Hepatocyte (in vitro differentiated cells): ENCODE measurements around the gene GDF11. TPM values are rescaled to one million over a fixed set of nuclear protein-coding genes. Genes with fewer than 3 reads are reported as not detected.

ENCODE experiments used
- DNase-seq: peaks from one replicate; pipeline ENCODE4 v3.0.0-alpha.2; 2016; ENCODE audit warnings: low spot score
- H2AFZ ChIP-seq: fragments of 200-600 bp; sonication (generic); 2 replicates; pipeline ENCODE4 v1.6.0; 2016; ENCODE audit warnings: antibody characterized with exemption, mild to moderate bottlenecking
- H3K27ac ChIP-seq: fragments of 200-600 bp; sonication (generic); 2 replicates; pipeline ENCODE4 v1.5.1; 2016; ENCODE audit warnings: mild to moderate bottlenecking
- H3K27me3 ChIP-seq: fragments of 200-600 bp; sonication (generic); 2 replicates; pipeline ENCODE4 v1.6.1; 2016
- H3K36me3 ChIP-seq: fragments of 200-600 bp; sonication (generic); replicated peaks from 2 replicates; pipeline ENCODE4 v1.5.1; 2016; ENCODE audit warnings: low read depth; ENCODE audit not compliant: insufficient read depth
- H3K4me1 ChIP-seq: fragments of 200-600 bp; sonication (generic); 2 replicates; pipeline ENCODE4 v1.5.1; 2016; ENCODE audit warnings: mild to moderate bottlenecking, moderate library complexity; ENCODE audit not compliant: insufficient read depth
- H3K4me2 ChIP-seq: fragments of 200-600 bp; sonication (generic); 2 replicates; pipeline ENCODE4 v1.6.0; 2016
- H3K4me3 ChIP-seq: fragments of 200-600 bp; sonication (generic); 2 replicates; pipeline ENCODE4 v1.5.1; 2016; ENCODE audit warnings: mild to moderate bottlenecking
- H3K79me2 ChIP-seq: fragments of 200-600 bp; sonication (generic); 2 replicates; pipeline ENCODE4 v1.6.0; 2017; ENCODE audit warnings: mild to moderate bottlenecking
- H3K9me2 ChIP-seq: fragments of 200-600 bp; sonication (generic); replicated peaks from 2 replicates; pipeline ENCODE4 v1.6.0; 2017; ENCODE audit warnings: mild to moderate bottlenecking; ENCODE audit not compliant: insufficient read depth
- H3K9me3 ChIP-seq: fragments of 200-600 bp; sonication (generic); 2 replicates; pipeline ENCODE4 v1.5.1; 2016; ENCODE audit warnings: low read depth, mild to moderate bottlenecking
- H4K20me1 ChIP-seq: fragments of 200-600 bp; sonication (generic); 2 replicates; pipeline ENCODE4 v1.6.0; 2016; ENCODE audit warnings: mild to moderate bottlenecking; ENCODE audit not compliant: insufficient read depth, poor library complexity, severe bottlenecking
- EZH2 ChIP-seq: fragments of 200-600 bp; sonication (generic); IDR thresholded peaks from 2 replicates; pipeline ENCODE4 v1.6.1; 2016; ENCODE audit warnings: antibody characterized with exemption, mild to moderate bottlenecking, borderline replicate concordance
- EZH2phosphoT487 ChIP-seq: fragments of 200-600 bp; sonication (generic); IDR thresholded peaks from one replicate; pipeline ENCODE4 v1.6.1; 2018; ENCODE audit warnings: antibody characterized with exemption, mild to moderate bottlenecking, low read depth, moderate library complexity; ENCODE audit not compliant: unreplicated experiment, severe bottlenecking
- WGBS: methylation state at CpG from one replicate; pipeline ENCODE4 v1.1.6; 2016; ENCODE audit warnings: low lambda C conversion rate; ENCODE audit errors: missing lambda C conversion rate; 5-methylcytosine and 5-hydroxymethylcytosine counted together
- polyA plus RNA-seq: library from polyadenylated mRNA; unstranded; fragments of >200 nt; fragmentation: Nextera tagmentation; extraction: Ambion mirVana; gene quantifications from 2 replicates; pipeline ENCODE4 v1.2.1, GENCODE V29; 2016
- total RNA-seq: library from RNA; depleted of rRNA; stranded (reverse); fragments of >200 nt; gene quantifications from 2 replicates; pipeline ENCODE4 v1.2.3, GENCODE V29; 2014
- TF ChIP-seq, protein P1 (sequence below): fragments of 200-600 bp; sonication (generic); IDR thresholded peaks from 2 replicates; pipeline ENCODE4 v1.5.1; 2016; ENCODE audit warnings: antibody characterized with exemption, mild to moderate bottlenecking; ENCODE audit not compliant: poor library complexity

Gene GDF11
- total and polyA plus RNA-seq, 2 experiments from 2014 or later: 4.1 to 7.9 TPM

DNA sequence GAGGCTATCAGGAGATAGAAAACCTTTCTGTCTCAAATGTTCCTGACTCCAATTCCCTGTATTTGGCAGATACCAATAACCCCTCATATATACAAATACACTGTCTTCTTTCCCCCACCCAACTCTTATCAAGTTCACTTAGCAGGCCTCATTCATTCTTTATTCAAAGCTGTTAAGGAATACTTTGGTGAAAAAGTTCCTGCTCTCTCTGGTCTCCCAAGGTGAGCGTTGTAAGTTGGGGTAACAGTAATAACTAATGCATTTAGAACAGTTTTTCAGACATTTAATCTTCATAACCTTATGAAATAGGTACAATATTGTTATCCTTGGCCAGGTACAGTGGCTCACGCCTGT is 3.9 kb upstream of the GDF11 start:
- Histone ChIP-seq H4K20me1 (no peaks in the 10 kb centered on the region), H3K9me3 (no peaks in the 10 kb centered on the region), H3K27ac (no peak overlapping the region), H3K36me3 (no peaks in the 10 kb centered on the region), H3K4me3 (no peak overlapping the region), H3K27me3 (no peaks in the 10 kb centered on the region), H3K79me2 (peaks cover 1% of the 10 kb centered on the region), H2AFZ (no peak overlapping the region), H3K4me2 (no peak overlapping the region), H3K9me2 (no peaks in the 10 kb centered on the region), H3K4me1 (peaks cover 11% of the 10 kb centered on the region)
- TF ChIP-seq EZH2phosphoT487 (no peak), EZH2 (no peak)
- TF ChIP-seq, protein P1, sequence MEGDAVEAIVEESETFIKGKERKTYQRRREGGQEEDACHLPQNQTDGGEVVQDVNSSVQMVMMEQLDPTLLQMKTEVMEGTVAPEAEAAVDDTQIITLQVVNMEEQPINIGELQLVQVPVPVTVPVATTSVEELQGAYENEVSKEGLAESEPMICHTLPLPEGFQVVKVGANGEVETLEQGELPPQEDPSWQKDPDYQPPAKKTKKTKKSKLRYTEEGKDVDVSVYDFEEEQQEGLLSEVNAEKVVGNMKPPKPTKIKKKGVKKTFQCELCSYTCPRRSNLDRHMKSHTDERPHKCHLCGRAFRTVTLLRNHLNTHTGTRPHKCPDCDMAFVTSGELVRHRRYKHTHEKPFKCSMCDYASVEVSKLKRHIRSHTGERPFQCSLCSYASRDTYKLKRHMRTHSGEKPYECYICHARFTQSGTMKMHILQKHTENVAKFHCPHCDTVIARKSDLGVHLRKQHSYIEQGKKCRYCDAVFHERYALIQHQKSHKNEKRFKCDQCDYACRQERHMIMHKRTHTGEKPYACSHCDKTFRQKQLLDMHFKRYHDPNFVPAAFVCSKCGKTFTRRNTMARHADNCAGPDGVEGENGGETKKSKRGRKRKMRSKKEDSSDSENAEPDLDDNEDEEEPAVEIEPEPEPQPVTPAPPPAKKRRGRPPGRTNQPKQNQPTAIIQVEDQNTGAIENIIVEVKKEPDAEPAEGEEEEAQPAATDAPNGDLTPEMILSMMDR: no peak
- WGBS: 79% methylated on average over 2 of the region's 2 CpGs
- no peak for DNase-seq

DNA sequence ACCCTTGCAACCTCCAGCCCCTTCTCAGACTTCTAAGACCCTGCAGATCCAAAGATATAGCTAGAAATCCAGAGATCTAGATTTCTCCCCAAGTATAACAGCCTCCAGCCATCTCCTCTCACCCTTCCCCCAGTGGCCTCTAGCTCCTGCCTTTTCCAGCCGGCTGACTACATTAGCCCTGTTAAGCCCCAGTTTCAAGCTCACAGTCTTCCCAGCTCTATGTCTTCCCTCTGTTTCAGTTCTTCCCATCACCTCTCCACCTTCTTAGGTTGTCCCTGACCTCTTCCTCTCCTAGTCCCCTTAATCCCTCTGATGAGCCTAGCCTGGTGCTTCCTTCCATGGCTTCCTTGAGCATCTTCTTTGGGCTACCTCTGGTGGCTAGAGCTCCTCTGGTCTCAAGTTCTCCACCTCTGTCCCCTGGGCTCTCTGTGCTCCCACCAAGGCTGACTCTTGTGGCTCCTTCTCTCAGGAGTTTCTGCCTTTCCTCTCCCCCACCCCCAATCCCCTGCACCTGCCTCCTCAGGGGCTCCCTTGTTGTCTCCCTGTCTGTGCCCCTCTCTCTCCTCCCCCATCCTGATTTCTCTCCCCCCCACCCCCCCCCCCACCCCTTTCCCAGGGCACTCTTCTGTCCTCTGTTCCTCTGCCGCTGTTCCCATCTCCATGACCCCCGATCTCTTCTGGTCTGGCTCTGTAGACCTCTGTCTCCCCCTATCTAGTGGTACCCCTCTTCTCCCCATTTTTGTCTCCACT is 816 bp upstream of the GDF11 start:
- H3K27ac ChIP-seq: peak overlapping the region; percentile 88

GRCh38 chr12:55743406-55744339 is 751 bp downstream of the GDF11 start:
- DNase-seq: peak; percentile 83
- Histone ChIP-seq H3K4me1 (peaks cover 21% of the 10 kb centered on the region), H3K9me3 (no peaks in the 10 kb centered on the region), H3K79me2 (peaks cover 20% of the 10 kb centered on the region), H3K4me2 (peak overlapping the region; percentile 97), H3K9me2 (no peaks in the 10 kb centered on the region), H3K36me3 (no peaks in the 10 kb centered on the region), H3K4me3 (peak overlapping the region; percentile 99), H3K27me3 (no peaks in the 10 kb centered on the region), H2AFZ (peak overlapping the region; percentile 35), H4K20me1 (no peaks in the 10 kb centered on the region), H3K27ac (peak overlapping the region; percentile 66)
- TF ChIP-seq EZH2 (no peak), EZH2phosphoT487 (no peak)
- TF ChIP-seq, protein P1: no peak
- 2% methylated on average over 45 of the region's 73 CpGs for WGBS

More for the DNA sequence above, 816 bp upstream of the GDF11 start:
- H3K36me3 ChIP-seq: no peaks in the 10 kb centered on the region
- H3K9me2 ChIP-seq: no peaks in the 10 kb centered on the region
- peaks cover 12% of the 10 kb centered on the region for H3K79me2 ChIP-seq
- H3K4me3 ChIP-seq: peak overlapping the region; percentile 34
- 48% methylated on average over 3 of the region's 3 CpGs for WGBS
- no peak for TF ChIP-seq EZH2
- TF ChIP-seq, protein P1: no peak
- peak overlapping the region; percentile 78 for H3K4me2 ChIP-seq
- no peaks in the 10 kb centered on the region for H3K27me3 ChIP-seq
- peaks cover 28% of the 10 kb centered on the region for H3K4me1 ChIP-seq
- no peaks in the 10 kb centered on the region for H3K9me3 ChIP-seq
- no peaks in the 10 kb centered on the region for H4K20me1 ChIP-seq
- DNase-seq: no peak
- peak overlapping the region; percentile 71 for H2AFZ ChIP-seq
